ENCODE measurements around the gene TP73. TPM values are rescaled to one million over a fixed set of nuclear protein-coding genes. Genes with fewer than 3 reads are reported as not detected.

TP73 gene
- total RNA-seq, 2 experiments from 2014 or later: 0.50 to 0.58 TPM

DNA sequence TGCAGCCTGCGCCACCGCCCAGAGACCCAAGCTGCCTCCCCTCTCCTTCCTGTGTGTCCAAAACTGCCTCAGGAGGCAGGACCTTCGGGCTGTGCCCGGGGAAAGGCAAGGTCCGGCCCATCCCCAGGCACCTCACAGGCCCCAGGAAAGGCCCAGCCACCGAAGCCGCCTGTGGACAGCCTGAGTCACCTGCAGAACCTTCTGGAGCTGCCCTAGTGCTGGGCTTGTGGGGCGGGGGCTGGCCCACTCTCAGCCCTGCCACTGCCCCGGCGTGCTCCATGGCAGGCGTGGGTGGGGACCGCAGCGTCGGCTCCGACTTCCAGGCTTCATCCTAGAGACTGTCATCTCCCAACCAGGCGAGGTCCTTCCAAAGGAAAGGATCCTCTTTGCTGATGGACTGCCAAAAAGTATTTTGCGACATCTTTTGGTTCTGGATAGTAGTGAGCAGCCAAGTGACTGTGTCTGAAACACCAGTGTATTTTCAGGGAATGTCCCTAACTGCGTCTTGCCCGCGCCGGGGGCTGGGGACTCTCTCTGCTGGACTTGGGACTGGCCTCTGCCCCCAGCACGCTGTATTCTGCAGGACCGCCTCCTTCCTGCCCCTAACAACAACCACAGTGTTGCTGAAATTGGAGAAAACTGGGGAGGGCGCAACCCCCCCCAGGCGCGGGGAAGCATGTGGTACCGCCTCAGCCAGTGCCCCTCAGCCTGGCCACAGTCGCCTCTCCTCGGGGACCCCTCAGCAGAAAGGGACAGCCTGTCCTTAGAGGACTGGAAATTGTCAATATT lies 81.0 kb downstream of the TP73 start:
- Mint-ChIP-seq H3K27ac (no peak overlapping the region), H3K9me3 (no peaks in the 10 kb centered on the region), H3K4me1 (no peaks in the 10 kb centered on the region), H3K27me3 (no peaks in the 10 kb centered on the region), H3K4me3 (no peak overlapping the region), H3K36me3 (peaks cover 1% of the 10 kb centered on the region)
- no peak for DNase-seq

DNA sequence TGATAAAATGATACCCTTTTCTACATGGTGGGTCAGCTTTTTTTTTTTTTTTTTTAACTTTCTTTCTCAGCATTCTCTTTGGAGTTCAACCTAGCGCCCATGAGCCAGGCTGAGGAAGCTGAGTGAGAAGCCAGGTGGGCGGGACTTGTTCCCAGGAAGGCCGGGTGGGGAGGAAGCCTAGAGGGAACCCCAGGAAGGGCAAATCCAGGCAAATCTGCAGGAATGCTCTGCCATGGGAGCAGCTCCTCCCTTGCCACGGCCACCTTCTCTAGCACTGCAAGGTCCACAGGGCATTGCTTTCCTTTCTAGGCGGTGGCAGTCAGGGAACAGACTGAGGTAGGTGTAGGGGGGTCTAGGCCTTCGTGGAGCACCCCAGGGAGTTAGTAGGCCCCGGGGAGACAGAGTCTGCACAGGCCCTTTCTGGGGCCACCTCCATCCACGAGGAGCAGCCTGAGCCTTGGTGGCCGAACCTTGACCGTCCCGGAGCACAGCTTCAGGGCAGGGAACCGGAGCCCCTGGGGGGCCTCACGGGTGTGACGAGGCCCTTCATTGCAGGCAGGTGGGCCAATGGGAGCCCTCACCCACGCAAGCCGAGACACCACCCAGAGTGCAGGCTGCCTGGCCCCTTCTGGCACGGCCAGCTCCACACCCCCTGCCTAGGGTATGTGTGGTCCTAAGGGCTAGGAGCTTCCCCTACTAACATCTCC lies 81.7 kb downstream of the TP73 start:
- Mint-ChIP-seq H3K4me1 (no peaks in the 10 kb centered on the region), H3K9me3 (no peaks in the 10 kb centered on the region), H3K4me3 (no peak overlapping the region), H3K27ac (no peak overlapping the region), H3K27me3 (no peaks in the 10 kb centered on the region), H3K36me3 (peaks cover 1% of the 10 kb centered on the region)
- no peak for DNase-seq

DNA sequence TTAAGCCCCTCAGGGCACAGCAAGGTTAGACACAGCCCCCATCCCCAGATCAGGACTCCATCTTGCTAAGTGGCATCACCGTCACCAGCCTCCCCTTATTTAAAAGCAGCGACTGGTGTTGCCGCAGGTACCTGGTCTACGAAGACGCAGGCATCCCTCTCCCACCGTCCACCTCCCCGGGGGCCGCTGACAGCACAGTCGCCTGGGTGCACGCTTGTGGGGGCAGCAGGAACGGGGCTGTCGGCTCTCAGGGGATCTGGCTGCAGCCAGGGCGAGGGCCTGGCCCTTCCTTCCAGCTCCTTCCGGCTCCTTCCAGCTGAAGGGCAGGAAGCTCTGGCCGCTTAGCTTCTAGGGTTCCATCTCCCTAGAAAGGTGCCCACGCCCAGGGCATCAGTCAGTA lies 82.3 kb downstream of the TP73 start:
- Mint-ChIP-seq H3K27me3 (no peaks in the 10 kb centered on the region), H3K9me3 (no peaks in the 10 kb centered on the region), H3K36me3 (peaks cover 1% of the 10 kb centered on the region), H3K4me3 (no peak overlapping the region), H3K27ac (no peak overlapping the region), H3K4me1 (no peaks in the 10 kb centered on the region)
- no peak for DNase-seq

DNA sequence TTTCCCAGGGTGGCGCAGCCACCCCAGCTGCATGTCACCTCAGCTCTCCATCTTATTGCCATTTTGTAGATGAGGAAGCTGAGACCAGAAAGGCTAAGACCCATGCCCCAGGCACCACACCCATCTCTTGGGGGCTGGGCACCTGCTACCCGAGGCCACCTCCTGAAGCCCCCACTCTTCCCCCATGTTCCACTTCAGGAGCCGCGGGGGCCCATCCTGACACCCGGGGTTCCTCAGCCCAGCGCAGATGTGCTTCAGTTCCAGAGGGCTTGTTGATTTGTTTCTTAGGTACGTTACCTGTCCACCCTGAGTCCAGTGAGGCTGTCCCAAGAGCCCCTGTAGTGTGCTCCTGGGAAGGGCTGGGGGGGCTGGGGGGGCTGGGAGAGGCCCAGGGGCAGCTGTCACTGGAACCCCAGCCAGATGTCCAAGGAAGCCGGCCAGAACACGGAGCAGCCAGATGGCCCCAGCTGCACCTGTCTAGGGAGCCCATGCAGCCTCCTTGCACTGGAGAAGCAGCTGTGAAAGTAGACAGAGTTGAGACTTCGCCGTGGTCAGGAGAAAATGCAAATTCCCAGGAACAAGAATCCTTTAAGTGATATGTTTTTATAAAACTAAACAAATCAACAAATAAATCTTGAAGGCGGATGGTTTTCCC lies 82.8 kb downstream of the TP73 start:
- no peaks in the 10 kb centered on the region for H3K4me1 Mint-ChIP-seq
- DNase-seq: no peak
- H3K27ac Mint-ChIP-seq: no peak overlapping the region
- H3K36me3 Mint-ChIP-seq: peaks cover 1% of the 10 kb centered on the region
- H3K9me3 Mint-ChIP-seq: no peaks in the 10 kb centered on the region
- H3K27me3 Mint-ChIP-seq: no peaks in the 10 kb centered on the region
- no peak overlapping the region for H3K4me3 Mint-ChIP-seq

DNA sequence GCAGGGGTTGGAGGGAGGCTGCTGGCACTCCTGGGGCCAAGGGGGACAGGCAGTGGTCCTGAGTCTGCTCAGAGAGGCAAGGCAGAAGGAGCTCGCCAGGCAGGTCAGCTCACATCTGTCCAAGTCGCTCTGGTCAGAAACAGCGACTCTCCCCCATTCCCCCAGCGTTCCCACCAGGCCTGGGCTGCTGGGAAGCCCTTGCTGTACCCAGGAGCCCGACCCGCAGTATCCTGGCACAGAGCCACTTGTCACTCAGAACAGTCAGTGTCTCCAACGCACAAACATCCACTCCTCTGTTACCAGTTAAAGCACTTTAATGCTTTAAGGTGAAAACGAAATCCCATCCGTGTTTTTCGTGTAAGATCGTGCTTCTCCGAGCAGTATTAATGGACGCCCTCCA lies 83.4 kb downstream of the TP73 start:
- Mint-ChIP-seq H3K9me3 (no peaks in the 10 kb centered on the region), H3K4me1 (no peaks in the 10 kb centered on the region), H3K4me3 (no peak overlapping the region), H3K36me3 (peaks cover 1% of the 10 kb centered on the region), H3K27me3 (no peaks in the 10 kb centered on the region), H3K27ac (no peak overlapping the region)
- no peak for DNase-seq

DNA sequence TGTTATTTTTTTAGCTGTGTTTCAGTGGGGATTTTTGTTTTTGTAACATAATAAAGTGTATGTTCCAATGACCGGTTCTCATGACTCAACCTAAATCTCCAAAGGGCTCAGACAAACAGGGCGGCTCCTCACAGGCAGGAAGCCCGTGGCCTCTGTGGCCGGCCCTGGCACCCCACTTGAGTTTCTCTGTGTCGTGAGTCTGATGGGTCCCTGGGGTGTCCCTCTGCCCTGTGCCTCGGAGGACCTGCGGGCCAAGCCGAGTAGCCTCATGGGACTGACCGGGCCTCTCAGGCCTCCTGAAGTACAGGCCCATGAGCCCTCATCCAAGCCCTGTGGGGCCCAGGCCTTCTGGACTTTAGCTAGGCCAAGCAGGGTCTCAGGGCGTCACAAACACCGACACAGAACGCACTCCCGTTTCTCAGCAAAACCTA lies 83.8 kb downstream of the TP73 start:
- Mint-ChIP-seq H3K4me3 (no peak overlapping the region), H3K27ac (no peak overlapping the region), H3K27me3 (no peaks in the 10 kb centered on the region), H3K9me3 (no peaks in the 10 kb centered on the region), H3K36me3 (peaks cover 1% of the 10 kb centered on the region), H3K4me1 (no peaks in the 10 kb centered on the region)
- no peak for DNase-seq

DNA sequence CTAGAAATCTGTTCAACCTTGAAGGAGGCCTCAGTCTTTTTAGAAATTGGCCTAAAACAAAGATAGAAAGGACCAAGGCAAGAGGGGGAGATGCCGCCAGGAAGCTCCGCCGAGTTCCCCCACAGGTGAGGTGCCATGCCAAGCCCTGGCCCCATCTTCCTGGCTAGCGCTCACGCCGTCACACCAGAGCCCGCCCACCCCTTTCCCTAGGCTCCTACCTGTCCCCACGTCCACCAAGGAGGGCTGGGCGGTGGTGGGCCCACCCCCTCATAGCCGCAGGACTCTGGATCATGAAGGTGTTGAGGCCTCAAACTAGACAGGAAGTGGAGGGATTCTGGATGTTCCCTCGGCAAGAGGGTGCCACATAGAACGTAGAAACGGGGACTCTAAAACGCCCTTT lies 84.4 kb downstream of the TP73 start:
- Mint-ChIP-seq H3K9me3 (no peaks in the 10 kb centered on the region), H3K27ac (no peak overlapping the region), H3K4me1 (no peaks in the 10 kb centered on the region), H3K36me3 (peaks cover 1% of the 10 kb centered on the region), H3K4me3 (no peak overlapping the region), H3K27me3 (no peaks in the 10 kb centered on the region)
- no peak for DNase-seq

DNA sequence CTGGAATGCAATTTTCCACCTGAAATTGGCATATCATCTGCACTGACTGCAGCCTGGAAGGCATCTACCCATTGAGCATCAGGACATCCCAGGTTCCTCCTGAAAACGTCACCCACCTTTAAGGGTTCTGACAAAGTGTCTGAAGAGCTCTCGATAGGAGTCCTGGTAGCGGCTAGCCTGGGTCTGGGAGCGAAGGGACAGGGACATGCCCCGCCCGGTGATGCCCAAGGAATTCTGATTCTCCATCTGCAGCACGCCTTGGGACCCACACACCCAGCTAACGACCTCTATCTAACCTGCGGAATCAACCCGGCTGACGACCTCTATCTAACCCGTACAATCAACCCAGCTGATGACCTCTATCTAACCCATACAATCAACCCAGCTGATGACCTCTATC lies 86.6 kb downstream of the TP73 start:
- H3K36me3 Mint-ChIP-seq: peaks cover 1% of the 10 kb centered on the region
- no peak overlapping the region for H3K4me3 Mint-ChIP-seq
- no peak overlapping the region for H3K27ac Mint-ChIP-seq
- DNase-seq: no peak
- H3K9me3 Mint-ChIP-seq: no peaks in the 10 kb centered on the region
- H3K27me3 Mint-ChIP-seq: no peaks in the 10 kb centered on the region
- H3K4me1 Mint-ChIP-seq: peaks cover 3% of the 10 kb centered on the region

DNA sequence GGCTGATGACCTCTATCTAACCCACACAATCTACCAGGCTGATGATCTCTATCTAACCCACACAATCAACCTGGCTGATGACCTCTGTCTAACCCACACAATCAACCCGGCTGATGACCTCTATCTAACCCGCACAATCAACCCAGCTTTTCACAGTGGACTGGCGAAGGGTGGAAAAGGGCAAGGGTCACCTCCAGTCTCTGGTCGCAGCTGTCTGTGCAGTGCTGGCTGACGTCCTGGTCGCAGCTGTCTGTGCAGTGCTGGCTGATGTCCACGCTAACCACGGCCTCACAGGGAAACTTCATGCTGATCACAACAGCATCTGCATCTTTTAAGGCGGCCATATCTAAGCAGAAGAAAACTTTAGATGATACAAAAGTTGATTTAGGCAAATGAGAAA lies 87.7 kb downstream of the TP73 start:
- H3K27ac Mint-ChIP-seq: no peak overlapping the region
- peaks cover 3% of the 10 kb centered on the region for H3K36me3 Mint-ChIP-seq
- H3K4me1 Mint-ChIP-seq: peaks cover 6% of the 10 kb centered on the region
- no peaks in the 10 kb centered on the region for H3K27me3 Mint-ChIP-seq
- no peaks in the 10 kb centered on the region for H3K9me3 Mint-ChIP-seq
- DNase-seq: no peak
- no peak overlapping the region for H3K4me3 Mint-ChIP-seq

DNA sequence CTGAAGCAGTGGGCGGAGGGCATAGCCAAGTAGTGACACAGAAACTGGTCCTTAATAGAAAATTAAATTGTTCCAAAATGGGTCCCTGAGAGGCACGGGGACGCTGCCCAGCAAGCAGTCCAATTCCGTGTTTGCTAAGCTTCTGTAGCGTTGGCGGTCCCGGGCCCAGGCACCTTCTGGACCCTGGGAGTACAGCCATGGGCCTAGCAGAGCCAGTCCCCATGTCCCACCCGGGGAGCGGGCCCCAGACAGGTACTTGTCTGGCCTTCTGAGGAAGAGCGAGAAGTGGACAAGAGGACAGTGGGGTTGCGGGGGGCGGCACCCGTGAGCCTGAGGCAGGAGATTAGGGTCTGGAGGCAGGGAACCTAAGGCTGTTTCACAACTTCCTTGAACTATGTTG lies 88.4 kb downstream of the TP73 start:
- Mint-ChIP-seq H3K9me3 (no peaks in the 10 kb centered on the region), H3K36me3 (peaks cover 6% of the 10 kb centered on the region), H3K4me3 (no peak overlapping the region), H3K27me3 (no peaks in the 10 kb centered on the region), H3K4me1 (peaks cover 12% of the 10 kb centered on the region), H3K27ac (no peak overlapping the region)
- no peak for DNase-seq

DNA sequence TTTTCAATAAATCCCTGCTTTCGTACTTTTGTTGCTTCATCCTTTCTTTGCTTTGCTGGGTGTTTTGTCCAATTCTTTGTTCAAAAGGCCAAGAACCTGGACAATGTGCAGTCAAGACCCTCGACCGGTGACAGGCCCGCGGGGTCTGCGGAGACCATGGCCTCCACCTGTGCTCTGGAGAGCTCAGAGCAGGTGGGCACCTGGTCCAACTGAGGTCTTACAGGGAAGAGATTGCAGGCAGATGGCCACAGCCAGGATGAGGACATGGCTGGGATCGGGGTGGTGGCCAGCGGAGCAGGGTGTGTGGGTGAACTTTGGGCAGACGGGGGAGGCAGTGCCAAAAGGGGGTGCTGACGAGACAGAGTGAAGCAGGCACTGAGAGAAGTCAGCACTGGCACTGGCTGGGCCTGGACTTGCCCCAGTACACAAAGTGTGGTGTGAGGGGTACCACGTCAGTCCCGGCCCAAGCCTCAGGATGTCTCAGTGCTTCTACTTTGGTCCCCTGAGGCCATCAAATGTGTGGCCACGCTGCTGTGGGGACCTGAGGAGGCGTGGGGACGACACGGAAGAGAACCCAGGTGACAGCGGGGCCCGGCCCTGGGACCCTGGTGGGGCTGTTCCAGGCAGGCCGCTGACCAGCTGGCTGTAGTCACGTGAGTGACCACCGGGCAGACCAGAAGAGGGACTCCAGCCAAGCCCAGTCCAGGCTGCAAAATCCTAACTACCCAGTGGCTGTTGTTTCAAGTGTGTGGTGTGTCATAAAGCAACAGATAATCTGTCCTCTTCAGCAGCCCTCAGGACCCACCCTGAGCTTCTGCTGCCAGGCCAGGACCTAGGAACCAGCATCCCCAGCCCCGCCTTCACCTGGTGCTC lies 89.5 kb downstream of the TP73 start:
- Mint-ChIP-seq H3K4me3 (no peak overlapping the region), H3K9me3 (no peaks in the 10 kb centered on the region), H3K4me1 (peaks cover 19% of the 10 kb centered on the region), H3K27ac (no peak overlapping the region), H3K27me3 (no peaks in the 10 kb centered on the region), H3K36me3 (peaks cover 6% of the 10 kb centered on the region)
- no peak for DNase-seq

DNA sequence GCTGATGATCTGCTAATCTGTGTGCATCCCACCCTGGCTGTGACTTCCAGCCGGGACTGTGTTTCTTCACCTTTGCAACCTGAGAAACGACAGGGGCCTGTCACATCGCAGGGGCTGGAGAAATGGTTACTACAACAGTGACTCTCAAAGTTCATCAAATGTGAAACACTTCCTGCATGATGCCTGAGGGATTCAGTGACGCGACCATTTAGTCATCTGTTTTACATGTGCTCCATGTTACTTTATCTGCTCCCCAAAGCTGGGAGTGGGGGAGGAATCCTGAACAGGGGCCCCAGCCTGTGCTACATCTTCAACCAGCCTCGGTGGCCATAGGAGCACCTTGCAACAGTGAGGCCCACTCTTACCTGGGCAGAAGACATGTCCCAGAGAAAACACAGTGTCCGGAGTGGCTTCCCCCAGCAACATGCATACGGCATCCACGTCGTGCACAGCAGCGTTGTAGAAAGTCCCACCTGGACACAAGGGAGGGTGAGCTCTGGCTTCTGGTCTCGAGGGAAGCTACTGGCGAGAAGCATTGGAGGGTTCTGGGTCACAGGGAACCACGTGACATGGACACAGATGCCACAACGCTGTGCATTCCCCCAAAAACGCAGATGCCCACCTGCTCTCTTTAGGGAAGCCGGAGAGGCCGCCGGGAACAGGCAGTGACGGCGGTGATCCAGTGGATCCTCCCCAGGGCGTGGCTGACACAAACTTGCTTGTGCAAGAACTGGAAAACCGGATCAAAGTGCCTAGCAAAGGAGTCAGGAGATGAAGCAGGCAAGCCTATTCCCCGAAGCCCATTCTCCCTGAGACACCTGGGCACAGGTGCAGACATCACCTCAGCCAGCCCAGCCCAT lies 90.4 kb downstream of the TP73 start:
- H3K27me3 Mint-ChIP-seq: no peaks in the 10 kb centered on the region
- no peak for DNase-seq
- H3K27ac Mint-ChIP-seq: no peak overlapping the region
- H3K9me3 Mint-ChIP-seq: no peaks in the 10 kb centered on the region
- peaks cover 20% of the 10 kb centered on the region for H3K4me1 Mint-ChIP-seq
- H3K4me3 Mint-ChIP-seq: no peak overlapping the region
- peaks cover 6% of the 10 kb centered on the region for H3K36me3 Mint-ChIP-seq

DNA sequence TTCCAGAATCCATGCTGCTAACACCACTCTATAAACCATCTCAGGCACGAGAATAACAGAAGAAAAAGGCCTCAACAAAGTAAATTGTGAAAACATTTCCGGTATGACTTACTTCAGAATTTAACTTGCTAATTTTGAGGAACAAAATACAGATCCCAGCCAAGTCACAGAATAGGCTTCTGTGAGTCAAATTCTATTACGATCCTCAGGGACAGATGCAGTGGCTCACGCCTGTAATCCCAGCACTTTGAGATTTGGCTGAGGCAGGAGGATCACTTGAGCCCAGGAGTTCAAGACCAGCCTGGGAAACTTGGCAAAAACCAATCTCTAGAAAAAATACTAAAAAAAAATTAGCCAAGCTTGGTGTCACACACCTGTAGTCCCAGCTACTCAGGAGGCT lies 91.1 kb downstream of the TP73 start:
- no peak for DNase-seq
- no peak overlapping the region for H3K4me3 Mint-ChIP-seq
- H3K9me3 Mint-ChIP-seq: no peaks in the 10 kb centered on the region
- H3K4me1 Mint-ChIP-seq: peaks cover 24% of the 10 kb centered on the region
- H3K36me3 Mint-ChIP-seq: peaks cover 5% of the 10 kb centered on the region
- no peak overlapping the region for H3K27ac Mint-ChIP-seq
- no peaks in the 10 kb centered on the region for H3K27me3 Mint-ChIP-seq

DNA sequence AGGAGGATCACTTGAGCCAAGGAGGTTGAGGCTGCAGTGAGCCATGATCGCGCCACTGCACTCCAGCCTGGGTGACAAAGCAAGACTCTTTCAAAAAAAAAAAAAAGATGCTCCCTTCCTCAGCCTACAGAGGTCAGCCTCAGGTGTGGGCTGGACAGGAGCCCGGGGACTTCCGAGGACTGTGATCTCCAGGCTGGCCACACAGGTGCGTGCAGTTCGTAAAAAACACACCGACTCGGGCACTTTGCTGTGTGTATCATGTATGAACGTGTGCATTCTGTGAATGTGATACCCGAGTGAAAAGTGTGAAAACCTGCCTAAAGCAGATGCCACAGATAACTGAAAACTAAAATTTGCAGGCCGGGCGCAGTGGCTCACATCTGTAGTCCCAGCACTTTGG lies 91.5 kb downstream of the TP73 start:
- Mint-ChIP-seq H3K4me3 (no peak overlapping the region), H3K9me3 (no peaks in the 10 kb centered on the region), H3K36me3 (peaks cover 5% of the 10 kb centered on the region), H3K27me3 (no peaks in the 10 kb centered on the region), H3K4me1 (peaks cover 24% of the 10 kb centered on the region), H3K27ac (no peak overlapping the region)
- no peak for DNase-seq
